NCI-H446 (cell line): ENCODE data around the gene ANKRD44.

Experiments
- DNase-seq, 2 experiments: peaks; one replicate each; lab custom pipeline; 2025; lab: John Stamatoyannopoulos, UW

Gene ANKRD44

GRCh38 chr2:197207598-197207997, 103.0 kb downstream of the ANKRD44 start:
- no peak for DNase-seq

GRCh38 chr2:197207106-197207505, 103.5 kb downstream of the ANKRD44 start:
- no peak for DNase-seq

GRCh38 chr2:197205585-197206215, 104.9 kb downstream of the ANKRD44 start:
- no peak for DNase-seq

- no peak for DNase-seq
These were observed 105.9 kb downstream of the ANKRD44 start for GRCh38 chr2:197204519-197205250.

GRCh38 chr2:197201874-197202273, 108.7 kb downstream of the ANKRD44 start:
- no peak for DNase-seq

GRCh38 chr2:197200762-197201058, 109.9 kb downstream of the ANKRD44 start:
- DNase-seq: no peak

GRCh38 chr2:197200051-197200761, 110.4 kb downstream of the ANKRD44 start:
- no peak for DNase-seq

GRCh38 chr2:197198890-197199289, 111.7 kb downstream of the ANKRD44 start:
- DNase-seq: no peak

- DNase-seq: no peak
These were observed 112.7 kb downstream of the ANKRD44 start for GRCh38 chr2:197197895-197198311.

GRCh38 chr2:197196541-197197180, 113.9 kb downstream of the ANKRD44 start:
- no peak for DNase-seq

GRCh38 chr2:197195518-197195917, 115.1 kb downstream of the ANKRD44 start:
- peak in 1 of 2 experiments; percentile 35 for DNase-seq

- no peak for DNase-seq
These were observed 118.6 kb downstream of the ANKRD44 start for GRCh38 chr2:197191940-197192322.

- peak in 1 of 2 experiments; percentile 36 for DNase-seq
These were observed 119.2 kb downstream of the ANKRD44 start for GRCh38 chr2:197191177-197191939.

GRCh38 chr2:197190100-197190432, 120.5 kb downstream of the ANKRD44 start:
- no peak for DNase-seq

GRCh38 chr2:197189426-197190099, 121.0 kb downstream of the ANKRD44 start:
- DNase-seq: peak in 1 of 2 experiments; percentile 22

- DNase-seq: no peak
These were observed 124.9 kb downstream of the ANKRD44 start for GRCh38 chr2:197185676-197186075.

GRCh38 chr2:197184959-197185586, 125.5 kb downstream of the ANKRD44 start:
- DNase-seq: no peak

GRCh38 chr2:197183355-197183754, 127.2 kb downstream of the ANKRD44 start:
- DNase-seq: no peak

GRCh38 chr2:197182668-197183067, 127.9 kb downstream of the ANKRD44 start:
- no peak for DNase-seq

GRCh38 chr2:197181491-197181890, 129.1 kb downstream of the ANKRD44 start:
- DNase-seq: peak in 1 of 2 experiments; percentile 40
